Bronchial epithelial cell (primary cell): ENCODE results near the gene PPIH. TPM values are rescaled to one million over a fixed set of nuclear protein-coding genes. Genes with fewer than 3 reads are reported as not detected.
"Not testable (repeated sequence)": the region's sequence is repeated elsewhere in the genome, so short reads cannot be mapped to it uniquely, and the experiment has no call there.

Experiments
- DNase-seq: peaks from one replicate; pipeline ENCODE4 v3.0.0-alpha.2; 2010; ENCODE audit warnings: low read depth
- FAIRE-seq: peaks from 2 replicates; lab custom pipeline; 2011; peaks lifted over from hg19 to GRCh38; lab: Jason Lieb, UNC
- H3K27me3 ChIP-seq: 2 replicates; pipeline ENCODE4 v1.5.1; 2011; ENCODE audit warnings: low read length; ENCODE audit not compliant: control insufficient read depth, insufficient read depth
- H3K36me3 ChIP-seq: 2 replicates; pipeline ENCODE4 v1.5.1; 2011; ENCODE audit warnings: low read length; ENCODE audit not compliant: control insufficient read depth, insufficient read depth
- H3K4me3 ChIP-seq: 2 replicates; pipeline ENCODE4 v1.5.1; 2011; ENCODE audit warnings: mild to moderate bottlenecking, low read depth, low read length, control low read depth
- total RNA-seq: library from RNA; depleted of rRNA; stranded (reverse); fragments of >200 nt; gene quantifications from 2 replicates; pipeline ENCODE4 v1.2.1, GENCODE V29; 2014
- TF ChIP-seq, protein P1 (sequence below): IDR thresholded peaks from 2 replicates; pipeline ENCODE4 v1.5.1; 2011; ENCODE audit warnings: mild to moderate bottlenecking, moderate library complexity, low read length, control low read depth, inconsistent platforms; ENCODE audit not compliant: insufficient read depth, severe bottlenecking

PPIH gene
- total RNA-seq, 1 donor from 2014 or later, result 40.8 TPM

- Histone ChIP-seq H3K36me3 (peaks cover 15% of the 10 kb centered on the region), H3K4me3 (no peak overlapping the region), H3K27me3 (no peaks in the 10 kb centered on the region)
- TF ChIP-seq, protein P1, sequence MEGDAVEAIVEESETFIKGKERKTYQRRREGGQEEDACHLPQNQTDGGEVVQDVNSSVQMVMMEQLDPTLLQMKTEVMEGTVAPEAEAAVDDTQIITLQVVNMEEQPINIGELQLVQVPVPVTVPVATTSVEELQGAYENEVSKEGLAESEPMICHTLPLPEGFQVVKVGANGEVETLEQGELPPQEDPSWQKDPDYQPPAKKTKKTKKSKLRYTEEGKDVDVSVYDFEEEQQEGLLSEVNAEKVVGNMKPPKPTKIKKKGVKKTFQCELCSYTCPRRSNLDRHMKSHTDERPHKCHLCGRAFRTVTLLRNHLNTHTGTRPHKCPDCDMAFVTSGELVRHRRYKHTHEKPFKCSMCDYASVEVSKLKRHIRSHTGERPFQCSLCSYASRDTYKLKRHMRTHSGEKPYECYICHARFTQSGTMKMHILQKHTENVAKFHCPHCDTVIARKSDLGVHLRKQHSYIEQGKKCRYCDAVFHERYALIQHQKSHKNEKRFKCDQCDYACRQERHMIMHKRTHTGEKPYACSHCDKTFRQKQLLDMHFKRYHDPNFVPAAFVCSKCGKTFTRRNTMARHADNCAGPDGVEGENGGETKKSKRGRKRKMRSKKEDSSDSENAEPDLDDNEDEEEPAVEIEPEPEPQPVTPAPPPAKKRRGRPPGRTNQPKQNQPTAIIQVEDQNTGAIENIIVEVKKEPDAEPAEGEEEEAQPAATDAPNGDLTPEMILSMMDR, result no peak
- FAIRE-seq (no peak), DNase-seq (no peak)
Observed at GRCh38 chr1:42698081-42698813, 40.0 kb downstream of the PPIH start.

DNA sequence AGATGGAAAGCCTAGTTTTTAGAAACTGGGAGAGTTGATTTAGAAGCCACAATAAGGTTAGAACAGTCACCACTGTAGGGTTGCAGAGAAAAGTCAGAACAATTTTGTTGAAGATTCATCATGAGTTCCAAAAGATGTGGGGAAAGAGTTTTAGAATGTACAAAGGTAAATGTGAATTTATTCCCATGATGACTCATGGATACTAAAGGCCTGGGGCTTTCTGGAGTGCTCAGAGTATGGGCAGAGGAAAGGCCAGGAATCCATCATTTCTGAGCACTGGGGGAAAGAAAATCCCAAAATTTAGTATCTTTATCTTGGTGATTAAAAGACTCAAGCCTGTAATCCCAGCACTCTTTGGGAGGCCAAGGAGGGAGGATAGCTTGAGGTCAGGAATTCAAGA is 41.8 kb downstream of the PPIH start:
- TF ChIP-seq, protein P1, result no peak
- FAIRE-seq (no peak), DNase-seq (no peak)
- peaks cover 21% of the 10 kb centered on the region for H3K36me3 ChIP-seq
- H3K4me3 ChIP-seq, result no peak overlapping the region
- H3K27me3 ChIP-seq, result no peaks in the 10 kb centered on the region

DNA sequence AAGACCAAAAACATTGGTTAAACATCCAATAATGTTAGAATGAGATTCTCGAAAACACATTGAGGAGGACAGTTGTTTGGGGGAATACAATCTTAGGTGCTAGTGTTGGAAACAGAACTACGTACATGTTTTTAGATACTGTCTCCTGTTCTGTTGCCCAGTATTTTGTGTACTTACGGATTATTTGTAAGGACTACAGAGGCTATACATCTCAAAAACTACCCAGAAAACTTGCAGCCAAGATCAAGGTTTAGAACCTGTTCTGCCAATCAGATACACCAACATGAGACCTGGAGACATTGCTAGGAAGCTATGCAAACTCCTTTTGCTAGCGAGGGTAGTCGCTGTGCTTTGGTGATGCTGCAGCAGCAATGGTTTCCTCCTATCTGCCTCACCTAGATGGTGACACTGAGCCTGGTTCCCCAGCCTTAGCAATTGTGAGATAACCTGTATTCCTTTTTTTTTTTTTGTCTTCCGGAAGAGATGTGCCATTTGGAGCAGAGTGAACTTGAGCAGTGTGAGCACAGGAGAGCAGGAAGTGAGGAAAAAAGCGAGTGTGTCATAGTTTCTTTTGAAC is 45.8 kb downstream of the PPIH start:
- FAIRE-seq, result no peak
- no peak for DNase-seq
- Histone ChIP-seq H3K36me3 (peaks cover 12% of the 10 kb centered on the region), H3K4me3 (no peak overlapping the region), H3K27me3 (no peaks in the 10 kb centered on the region)
- TF ChIP-seq, protein P1, result no peak

DNA sequence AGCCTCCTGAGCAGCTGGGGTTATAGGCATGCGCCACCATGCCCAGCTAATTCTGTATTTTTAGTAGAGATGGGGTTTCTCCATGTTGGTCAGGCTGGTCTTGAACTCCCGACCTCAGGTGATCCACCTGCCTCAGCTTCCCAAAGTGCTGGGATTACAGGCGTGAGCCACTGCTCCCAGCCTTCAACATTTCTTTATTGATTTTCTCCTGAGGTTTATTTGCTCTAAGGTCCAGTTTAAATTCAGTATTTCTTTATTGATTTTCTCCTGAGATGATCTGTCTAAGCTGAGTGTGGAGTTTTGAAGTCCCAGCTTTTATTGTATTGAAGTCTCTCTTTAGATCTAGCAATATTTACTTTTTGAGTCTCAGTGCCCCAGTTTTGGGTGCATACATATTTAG is 54.6 kb downstream of the PPIH start:
- H3K36me3 ChIP-seq, H3K4me3 ChIP-seq, DNase-seq, H3K27me3 ChIP-seq, FAIRE-seq: not testable (repeated sequence)

GRCh38 chr1:42713293-42713692 is 55.1 kb downstream of the PPIH start:
- H3K27me3 ChIP-seq, result no peaks in the 10 kb centered on the region
- DNase-seq (no peak), FAIRE-seq (no peak)
- no peaks in the 10 kb centered on the region for H3K36me3 ChIP-seq
- TF ChIP-seq, protein P1, result no peak
- H3K4me3 ChIP-seq, result no peak overlapping the region

GRCh38 chr1:42714441-42714840 is 56.2 kb downstream of the PPIH start:
- H3K27me3 ChIP-seq, H3K36me3 ChIP-seq, H3K4me3 ChIP-seq, DNase-seq, FAIRE-seq: not testable (repeated sequence)

GRCh38 chr1:42720868-42721267 is 62.6 kb downstream of the PPIH start:
- no peaks in the 10 kb centered on the region for H3K27me3 ChIP-seq
- DNase-seq (no peak), FAIRE-seq (no peak)
- TF ChIP-seq, protein P1, result no peak
- no peaks in the 10 kb centered on the region for H3K36me3 ChIP-seq
- H3K4me3 ChIP-seq, result no peak overlapping the region
